SIG-M5 (cell line): Measurements from ENCODE around the gene PRELID2.
"Not testable (repeated sequence)": the region's sequence is repeated elsewhere in the genome, so short reads cannot be mapped to it uniquely, and the experiment has no call there.

Experiments
- DNase-seq: peaks from one replicate; lab custom pipeline; 2025; lab: John Stamatoyannopoulos, UW

PRELID2 gene

DNA sequence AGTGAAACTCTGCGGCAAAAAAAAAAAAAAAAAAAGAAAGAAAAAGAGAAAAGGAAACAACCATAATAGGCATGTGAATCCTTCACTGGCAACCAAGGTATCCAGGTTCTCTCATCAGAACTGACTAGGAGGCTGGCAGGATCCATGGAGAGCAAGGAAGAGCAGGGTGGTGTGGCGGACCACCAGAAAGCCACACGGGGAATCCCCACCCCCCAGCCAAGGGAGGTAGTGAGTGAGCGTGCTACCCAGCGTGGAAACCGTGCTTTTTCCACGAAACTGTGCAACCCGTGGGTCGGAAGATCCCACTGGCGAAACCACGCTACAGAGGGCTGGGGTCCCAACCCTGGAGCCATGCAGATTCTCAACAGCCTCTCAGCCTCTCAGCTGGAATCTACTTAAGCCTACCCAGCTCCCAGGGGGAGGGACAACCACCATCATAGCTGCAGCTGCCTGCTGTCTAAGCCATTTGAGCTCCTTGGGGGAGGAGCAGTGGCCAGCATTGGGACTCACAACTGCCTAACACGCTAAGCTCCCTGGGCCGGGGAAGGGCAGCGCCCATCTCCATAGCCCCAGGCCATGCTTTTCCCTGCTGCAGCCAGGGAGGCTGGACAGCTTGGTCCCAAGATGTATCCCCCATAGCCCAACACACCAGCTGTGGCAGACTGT, 91.6 kb downstream of the PRELID2 start:
- DNase-seq: no peak

DNA sequence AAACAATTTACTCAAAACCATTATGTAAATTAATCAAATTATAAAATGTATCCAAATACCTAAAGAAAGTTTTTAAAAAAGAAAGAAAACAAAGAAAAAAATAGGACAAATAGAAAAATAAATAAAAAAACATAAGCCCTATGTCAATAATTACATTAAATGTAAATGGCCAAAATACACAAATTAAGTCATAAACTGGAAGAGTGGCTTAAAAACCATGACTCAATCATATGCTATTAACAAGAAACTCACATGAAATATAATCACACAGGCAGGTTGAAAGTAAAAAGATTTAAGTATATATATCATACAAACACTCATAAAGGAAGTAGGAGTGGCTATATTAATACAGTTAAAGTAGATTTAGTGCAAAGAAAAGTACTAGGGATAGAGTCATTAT, 95.3 kb downstream of the PRELID2 start:
- DNase-seq: no peak

DNA sequence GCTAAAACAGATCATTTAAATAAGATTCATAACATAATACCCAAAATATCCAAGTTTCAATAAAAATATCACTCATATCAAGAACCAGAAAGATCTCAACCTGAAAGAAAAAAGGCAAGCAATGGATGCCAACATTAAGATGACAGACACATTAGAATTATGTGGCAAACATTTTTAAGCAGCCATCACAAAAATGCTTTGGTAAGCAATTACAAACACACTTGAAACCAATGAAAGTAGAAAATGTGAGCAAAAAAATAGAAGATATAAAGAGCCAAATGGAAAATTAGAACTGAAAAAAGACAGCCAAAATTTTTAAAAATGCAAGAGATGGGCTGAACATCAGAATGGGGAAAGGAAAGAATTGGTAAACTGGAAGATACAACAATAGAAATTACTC, 96.9 kb downstream of the PRELID2 start:
- no peak for DNase-seq

DNA sequence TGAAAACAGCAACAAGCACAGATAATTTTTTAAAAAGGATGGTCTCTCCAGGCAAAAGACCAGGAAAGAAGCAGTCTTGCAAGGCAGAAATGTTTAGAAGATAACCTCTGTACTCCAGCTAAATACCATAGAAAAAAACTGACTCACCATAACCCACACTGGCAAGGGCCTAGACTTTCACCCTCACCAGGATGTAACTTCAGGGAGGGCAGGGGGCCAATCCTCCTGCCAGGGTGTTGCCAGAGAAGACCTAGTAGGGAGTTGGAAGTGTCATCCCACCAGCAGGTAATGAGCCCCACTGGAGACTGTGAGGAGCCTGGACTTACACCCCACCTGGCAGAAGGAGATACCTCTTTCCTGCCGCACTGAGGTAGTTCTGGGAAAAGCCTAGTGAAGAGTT, 97.6 kb downstream of the PRELID2 start:
- DNase-seq: no peak

DNA sequence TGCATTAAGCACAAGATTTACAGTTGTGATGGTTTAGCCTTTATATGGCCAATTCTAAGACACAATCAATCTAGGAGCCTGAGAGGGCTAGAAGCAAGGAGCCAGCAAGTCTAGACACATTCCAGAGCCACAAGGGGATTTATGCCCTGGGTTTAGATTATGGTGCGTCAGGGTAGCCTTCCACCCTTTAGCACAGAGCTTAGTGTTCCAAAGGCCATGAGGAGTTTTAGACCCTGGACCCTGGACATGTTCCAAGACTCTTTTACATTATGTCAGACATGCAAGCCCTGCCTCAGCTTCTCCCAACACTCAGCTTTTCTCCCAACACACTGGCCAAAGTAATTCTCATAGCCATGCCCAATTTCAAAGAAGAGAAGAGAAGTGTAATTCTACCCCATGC, 105.2 kb downstream of the PRELID2 start:
- not testable (repeated sequence) for DNase-seq

DNA sequence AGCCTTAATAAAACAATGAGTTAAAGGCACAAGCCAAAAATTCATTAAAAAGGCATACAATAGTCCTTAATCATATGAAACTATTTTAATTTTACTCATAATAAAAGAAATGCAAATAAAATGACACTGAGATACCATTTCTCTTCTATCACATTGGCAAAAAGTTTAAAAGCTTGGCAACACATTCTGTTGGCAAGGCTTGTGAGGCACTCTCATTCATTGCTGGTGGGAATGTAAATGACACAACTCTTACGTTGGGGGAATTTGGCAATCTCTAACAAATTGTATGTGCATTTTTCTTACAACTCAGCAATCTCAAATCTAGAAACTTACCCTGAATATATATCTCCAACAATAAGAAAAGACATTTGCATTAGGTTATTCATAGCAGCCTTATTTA, 111.6 kb downstream of the PRELID2 start:
- no peak for DNase-seq

DNA sequence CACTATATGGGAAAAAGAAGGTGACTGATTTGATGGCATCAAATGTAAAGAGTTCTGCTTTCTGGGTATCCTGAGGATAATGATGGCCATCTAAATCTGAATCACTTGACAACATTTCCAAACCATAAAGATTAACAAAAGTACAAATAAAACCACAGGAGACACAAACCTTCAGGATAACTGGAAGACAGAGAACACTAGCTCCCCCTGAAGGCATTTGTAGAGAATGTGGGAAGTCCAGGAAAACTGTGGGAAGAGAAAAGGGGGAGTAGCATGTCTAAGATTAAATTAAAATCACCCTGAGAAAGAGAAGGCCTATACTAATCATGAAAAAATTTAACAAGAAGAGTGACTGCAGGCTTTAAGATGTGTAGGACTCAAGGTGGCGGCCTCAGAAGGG, 116.2 kb downstream of the PRELID2 start:
- DNase-seq: no peak

DNA sequence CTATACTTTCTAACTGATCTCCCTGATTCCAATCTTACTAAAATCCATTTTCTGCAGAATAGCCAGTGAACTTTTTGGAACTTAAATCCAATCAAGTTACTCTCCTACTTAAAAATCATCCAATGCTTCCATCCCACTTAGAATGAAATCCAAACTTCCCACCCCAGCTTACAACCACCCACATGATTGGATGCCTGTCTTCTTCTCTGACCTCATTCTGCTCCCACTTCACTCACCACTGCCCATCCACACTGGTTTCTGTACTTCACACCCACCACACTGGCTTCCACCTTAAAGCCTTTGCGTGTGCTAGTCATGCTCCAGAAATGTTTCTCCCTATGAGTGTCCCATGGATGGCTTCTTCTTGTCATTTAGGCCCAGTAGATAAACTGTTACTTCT, 119.7 kb downstream of the PRELID2 start:
- no peak for DNase-seq

DNA sequence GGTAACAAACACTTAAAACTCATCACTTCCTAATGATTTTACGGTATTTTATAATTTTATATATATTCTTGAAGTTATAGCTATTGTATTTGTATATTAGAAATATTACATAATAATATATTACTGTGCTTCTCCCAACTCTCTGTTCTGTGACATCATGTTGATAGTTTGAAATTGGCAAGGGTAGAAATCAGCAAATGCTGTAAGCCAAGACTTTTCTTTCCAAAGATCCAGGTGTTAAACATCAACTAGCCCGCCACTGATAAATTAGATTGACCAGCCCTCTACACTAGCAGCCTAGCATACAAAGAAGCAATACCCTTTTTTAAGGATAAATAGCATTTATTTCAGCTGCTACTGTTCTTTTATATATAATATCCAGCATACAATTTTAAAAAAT, 122.9 kb downstream of the PRELID2 start:
- no peak for DNase-seq

DNA sequence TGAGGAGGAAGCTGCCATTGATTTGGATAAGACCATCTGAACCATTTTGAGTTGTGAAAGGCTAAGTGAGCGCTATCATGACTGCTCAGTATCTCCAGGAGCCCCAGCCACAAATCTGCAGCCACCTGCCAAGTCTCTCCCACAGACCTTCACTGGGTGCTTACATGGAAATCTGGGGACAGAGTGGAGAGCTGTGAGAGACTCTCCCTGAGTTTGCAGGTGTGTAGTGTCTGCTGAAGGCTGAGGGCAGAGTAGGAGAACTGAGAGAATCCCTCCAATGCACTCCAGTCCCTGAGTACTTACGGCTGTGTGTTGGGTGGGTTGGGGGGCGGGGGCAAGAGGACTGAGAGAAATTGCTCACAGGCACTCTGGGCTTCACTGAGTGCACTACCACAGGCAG, 123.7 kb downstream of the PRELID2 start:
- DNase-seq: no peak
